HG02588 (cell line): Measurements from ENCODE around the gene TAS1R3.
A peak's percentile ranks its signal among the peaks of the same experiment; 100 is the strongest.
"Not testable (repeated sequence)": the region's sequence is repeated elsewhere in the genome, so short reads cannot be mapped to it uniquely, and the experiment has no call there.

Experiments used
- ATAC-seq: cut with Tn5 transposase; IDR thresholded peaks from one replicate; pipeline ENCODE4 v1.9.1; 2021; ENCODE audit warnings: mild to moderate bottlenecking, moderate library complexity; ENCODE audit not compliant: unreplicated experiment

Gene TAS1R3

GRCh38 chr1:1307923-1308755 lies 22.9 kb upstream of the TAS1R3 start, which contains the start of the genes ACAP3 and PUSL1:
Gene ACAP3, minus strand, starts transcription at chr1:1307930. Its CDS starts 115 bp downstream, at chr1:1307815.
Gene PUSL1, plus strand, starts transcription at chr1:1308597. Its CDS starts 47 bp downstream, at chr1:1308644.
- peak; percentile 57 for ATAC-seq

- ATAC-seq, result peak; percentile 5
Observed at GRCh38 chr1:1308756-1309250, 22.3 kb upstream of the TAS1R3 start.

- ATAC-seq, result no peak
Observed at GRCh38 chr1:1309251-1310108, 21.6 kb upstream of the TAS1R3 start.

GRCh38 chr1:1310109-1310385 lies 21.0 kb upstream of the TAS1R3 start:
- ATAC-seq, result no peak

GRCh38 chr1:1310476-1311053 lies 20.5 kb upstream of the TAS1R3 start:
- ATAC-seq, result no peak

GRCh38 chr1:1311107-1312104 lies 19.7 kb upstream of the TAS1R3 start:
- no peak for ATAC-seq

- no peak for ATAC-seq
Observed at GRCh38 chr1:1312450-1313314, 18.4 kb upstream of the TAS1R3 start.

GRCh38 chr1:1313500-1314236 lies 17.4 kb upstream of the TAS1R3 start:
- no peak for ATAC-seq

GRCh38 chr1:1314237-1314586 lies 16.9 kb upstream of the TAS1R3 start:
- no peak for ATAC-seq

- no peak for ATAC-seq
Observed at GRCh38 chr1:1314678-1315335, 16.3 kb upstream of the TAS1R3 start.

- ATAC-seq, result no peak
Observed at GRCh38 chr1:1315435-1315954, 15.6 kb upstream of the TAS1R3 start.

- ATAC-seq, result not testable (repeated sequence)
Observed at GRCh38 chr1:1316199-1316598, 14.9 kb upstream of the TAS1R3 start.

GRCh38 chr1:1317420-1317819 lies 13.7 kb upstream of the TAS1R3 start:
- no peak for ATAC-seq

GRCh38 chr1:1318131-1318652 lies 12.9 kb upstream of the TAS1R3 start:
- ATAC-seq, result no peak

- no peak for ATAC-seq
Observed at GRCh38 chr1:1318777-1319645, 12.1 kb upstream of the TAS1R3 start.

- ATAC-seq, result no peak
Observed at GRCh38 chr1:1319646-1319941, 11.5 kb upstream of the TAS1R3 start.
